ENCODE results near the gene KSR1.
"Not testable (repeated sequence)": the region's sequence is repeated elsewhere in the genome, so short reads cannot be mapped to it uniquely, and the experiment has no call there.

The KSR1 gene

DNA sequence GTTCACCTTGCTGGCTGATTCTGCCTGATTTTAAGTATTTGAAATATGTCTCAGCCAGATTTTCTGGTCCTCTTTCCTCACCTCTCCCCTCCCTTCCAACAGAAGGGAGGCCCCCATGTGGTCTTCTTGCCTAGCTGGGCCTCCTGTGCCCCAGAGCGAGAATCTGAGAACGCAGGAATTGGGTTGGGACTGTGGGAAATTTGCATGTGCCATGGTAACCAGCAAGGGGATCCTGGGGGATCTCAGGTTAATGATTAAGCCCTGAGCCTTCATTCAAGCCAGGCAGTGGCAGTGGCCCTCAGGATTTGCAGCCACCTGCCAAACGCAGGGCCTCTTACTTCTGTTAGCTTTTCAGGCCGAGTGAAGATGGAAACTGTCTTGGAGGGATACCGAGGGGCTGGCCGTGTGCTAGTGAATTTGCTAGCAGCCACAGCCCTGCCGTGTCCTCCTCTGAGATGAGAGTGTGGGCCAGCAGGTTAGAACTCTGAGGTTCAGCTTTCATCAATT is 40.2 kb downstream of the KSR1 start:
- no peak for DNase-seq

DNA sequence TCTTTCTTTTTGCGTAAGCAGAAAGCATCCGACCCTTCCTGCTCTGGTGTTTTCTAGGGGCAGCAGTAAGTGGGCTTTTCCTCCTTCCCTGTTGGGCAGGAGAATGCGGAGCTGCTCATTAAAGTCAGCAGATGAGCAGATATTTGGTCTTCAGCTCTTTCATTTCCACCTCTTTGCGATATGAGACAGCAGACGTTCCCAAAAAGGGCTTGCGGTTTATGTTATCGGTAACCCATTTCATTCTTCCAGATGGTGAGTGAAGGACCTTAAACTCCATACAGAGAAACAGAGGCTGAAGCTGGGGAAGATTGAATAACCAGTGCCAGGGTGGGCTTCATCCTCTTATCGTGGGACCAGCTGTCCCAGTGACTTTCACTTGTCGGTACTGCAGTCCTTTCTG is 40.7 kb downstream of the KSR1 start:
- DNase-seq = no peak

DNA sequence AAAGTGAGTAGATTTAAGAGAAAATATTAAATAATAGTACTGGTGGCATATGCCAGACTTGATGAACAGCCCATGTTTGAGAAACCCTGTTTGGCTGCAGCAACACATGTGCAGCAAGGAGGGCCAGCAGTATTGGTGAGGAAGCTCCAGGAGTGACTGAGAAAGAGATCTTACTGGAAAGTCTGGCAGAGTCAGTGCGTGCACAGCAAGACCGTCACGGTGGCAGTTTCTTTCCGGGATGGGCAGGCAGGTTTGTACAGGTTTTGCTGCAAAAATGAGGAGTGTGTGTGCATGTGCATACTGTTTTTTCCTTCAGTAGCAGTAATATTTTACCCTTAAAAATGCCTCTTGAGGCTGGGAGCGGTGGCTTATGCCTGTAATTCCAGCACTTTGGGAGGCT is 41.4 kb downstream of the KSR1 start:
- DNase-seq = no peak

DNA sequence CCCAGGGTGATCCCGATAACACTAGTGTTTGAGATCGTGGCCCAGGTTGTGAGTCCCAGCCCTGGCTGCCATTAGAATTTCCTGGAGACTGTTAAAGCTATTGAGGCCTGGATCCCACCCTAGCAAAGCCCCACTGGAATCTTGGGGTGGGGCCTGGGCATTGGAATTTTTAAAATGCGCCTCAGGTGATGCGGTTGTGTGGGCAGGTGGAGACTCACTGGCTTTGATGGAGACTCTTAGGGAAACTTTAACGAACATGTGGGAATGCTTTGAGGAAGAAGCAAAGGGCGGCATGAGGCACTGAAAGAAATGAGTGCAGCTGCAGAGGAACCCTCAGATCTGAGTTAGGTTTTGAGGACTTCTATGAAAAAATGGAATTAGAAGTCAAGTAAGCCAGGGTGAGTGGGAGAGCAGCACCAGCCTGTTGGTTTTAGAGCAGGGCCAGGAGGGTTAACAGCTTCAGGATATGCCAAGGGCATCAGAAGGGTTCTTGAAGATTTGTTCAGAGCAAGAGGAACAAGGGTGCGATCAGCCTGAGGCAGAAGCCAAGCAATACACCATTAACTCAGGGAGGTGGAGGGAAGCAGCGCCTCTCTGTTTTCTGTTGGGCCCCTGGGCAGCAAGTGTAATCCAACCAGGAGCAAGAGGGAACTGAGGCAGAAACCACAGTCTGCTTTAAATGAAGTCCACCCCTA is 42.5 kb downstream of the KSR1 start:
- DNase-seq = no peak

DNA sequence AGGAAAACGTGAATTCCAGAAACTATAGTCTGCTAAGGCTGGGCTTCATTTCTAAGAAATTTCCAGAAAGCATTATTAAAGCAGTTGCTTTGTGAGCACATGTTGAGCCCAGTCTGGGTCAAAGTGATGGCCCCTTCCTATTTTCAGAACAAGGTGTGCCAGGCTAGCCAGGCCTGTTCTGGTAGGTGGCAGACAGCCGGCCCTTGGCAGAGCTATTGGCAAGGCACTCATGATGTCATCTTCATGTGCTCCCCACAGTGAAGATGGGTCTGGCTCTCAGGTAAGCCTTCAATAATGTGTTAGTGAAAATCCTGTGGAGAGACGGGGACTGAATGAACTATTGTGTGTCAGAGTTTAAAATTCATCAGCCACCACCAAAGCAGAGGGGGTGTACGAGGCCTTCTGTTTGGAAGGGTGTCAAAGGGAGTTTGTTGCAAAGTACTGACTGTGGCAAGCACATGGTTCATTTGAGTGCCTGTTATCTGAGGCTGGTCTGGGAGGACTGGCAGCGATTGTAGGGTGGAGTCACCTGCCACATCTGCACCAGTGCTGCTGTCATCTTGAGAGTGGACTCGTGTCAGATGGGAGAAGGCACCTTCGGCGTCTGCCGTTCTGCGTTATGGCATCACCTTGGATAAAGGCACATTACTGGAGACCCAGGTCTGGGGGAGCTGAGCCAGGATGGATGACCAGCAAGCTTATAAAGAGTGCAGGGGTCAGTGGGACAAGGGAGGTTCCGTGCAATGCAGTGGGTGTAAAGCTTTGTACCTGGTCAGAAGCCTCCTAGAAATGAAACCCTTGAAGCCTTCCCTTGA is 43.4 kb downstream of the KSR1 start:
- no peak for DNase-seq

DNA sequence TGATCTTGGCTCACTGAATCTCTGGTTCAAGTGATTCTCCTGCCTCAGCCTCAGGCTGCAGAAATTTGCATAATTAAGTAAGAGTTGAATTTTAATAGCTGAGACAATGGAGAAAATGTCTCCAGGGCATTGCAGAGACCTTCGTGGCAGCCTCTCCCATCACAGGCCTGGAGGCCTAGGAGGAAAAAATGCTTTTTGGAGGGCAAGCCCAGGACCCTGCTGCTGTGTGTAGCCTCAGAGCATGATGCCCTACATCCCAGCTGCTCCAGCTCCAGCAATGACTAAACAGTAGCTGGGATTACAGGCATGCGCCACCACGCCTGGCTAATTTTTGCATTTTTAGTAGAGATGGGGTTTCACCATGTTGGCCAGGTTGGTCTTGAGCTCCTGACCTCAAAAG is 45.1 kb downstream of the KSR1 start:
- DNase-seq = not testable (repeated sequence)

DNA sequence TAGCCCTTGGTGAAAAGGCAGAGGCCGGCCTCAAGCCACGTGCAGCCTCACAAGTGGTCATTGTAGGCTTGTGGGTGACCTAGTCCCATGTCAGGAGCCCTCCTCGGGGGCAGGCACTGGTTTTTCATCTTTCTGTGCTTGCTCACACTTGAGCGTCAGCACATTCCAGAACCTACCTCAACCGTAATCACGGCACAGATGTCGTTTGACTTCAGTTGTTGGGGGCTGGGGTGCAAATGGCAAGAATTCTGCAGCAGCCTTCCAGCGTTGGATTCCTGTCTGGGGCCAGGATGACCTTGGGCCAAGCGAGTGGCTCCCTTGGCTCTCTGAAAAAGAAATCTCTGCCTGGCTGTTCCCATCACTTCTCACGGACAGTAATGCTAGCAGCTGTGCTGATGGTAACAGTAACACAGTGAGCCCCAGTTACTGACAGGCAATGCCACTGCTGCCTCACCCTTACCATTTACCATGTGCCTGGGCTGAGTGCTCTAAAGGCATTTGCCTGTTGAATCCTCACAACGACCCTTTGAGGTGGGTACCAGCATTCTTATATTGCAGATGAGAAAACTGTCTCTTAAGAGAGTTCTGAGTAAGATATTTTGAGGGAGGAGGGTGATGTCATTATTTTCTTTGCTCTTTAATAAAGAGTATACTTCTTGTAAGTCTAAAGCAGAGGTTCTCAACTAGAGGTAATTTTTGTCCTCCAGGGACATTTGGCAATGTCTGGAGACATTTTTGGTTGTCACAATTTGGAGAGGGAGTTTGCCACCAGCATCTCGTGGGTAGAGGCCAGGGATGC is 46.5 kb downstream of the KSR1 start:
- DNase-seq = no peak

DNA sequence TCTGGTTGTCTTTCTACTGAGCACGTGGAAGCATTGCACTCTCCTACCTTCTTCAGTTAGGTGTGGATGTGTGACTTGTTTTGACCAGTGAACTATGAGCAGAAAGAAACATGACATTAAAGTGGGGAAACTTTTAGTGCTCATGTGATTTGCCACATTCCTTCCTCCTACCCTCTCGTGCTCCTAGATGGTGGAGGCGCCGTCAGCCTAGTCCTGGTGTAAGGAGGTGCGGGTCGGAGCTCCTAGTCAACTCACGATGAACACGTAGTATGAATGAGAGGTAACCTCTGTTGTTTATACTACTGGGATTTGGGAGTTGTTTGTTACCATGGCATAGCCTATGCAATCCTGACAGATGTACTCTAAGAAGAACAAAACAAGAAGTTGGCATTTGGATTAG is 47.4 kb downstream of the KSR1 start:
- no peak for DNase-seq

DNA sequence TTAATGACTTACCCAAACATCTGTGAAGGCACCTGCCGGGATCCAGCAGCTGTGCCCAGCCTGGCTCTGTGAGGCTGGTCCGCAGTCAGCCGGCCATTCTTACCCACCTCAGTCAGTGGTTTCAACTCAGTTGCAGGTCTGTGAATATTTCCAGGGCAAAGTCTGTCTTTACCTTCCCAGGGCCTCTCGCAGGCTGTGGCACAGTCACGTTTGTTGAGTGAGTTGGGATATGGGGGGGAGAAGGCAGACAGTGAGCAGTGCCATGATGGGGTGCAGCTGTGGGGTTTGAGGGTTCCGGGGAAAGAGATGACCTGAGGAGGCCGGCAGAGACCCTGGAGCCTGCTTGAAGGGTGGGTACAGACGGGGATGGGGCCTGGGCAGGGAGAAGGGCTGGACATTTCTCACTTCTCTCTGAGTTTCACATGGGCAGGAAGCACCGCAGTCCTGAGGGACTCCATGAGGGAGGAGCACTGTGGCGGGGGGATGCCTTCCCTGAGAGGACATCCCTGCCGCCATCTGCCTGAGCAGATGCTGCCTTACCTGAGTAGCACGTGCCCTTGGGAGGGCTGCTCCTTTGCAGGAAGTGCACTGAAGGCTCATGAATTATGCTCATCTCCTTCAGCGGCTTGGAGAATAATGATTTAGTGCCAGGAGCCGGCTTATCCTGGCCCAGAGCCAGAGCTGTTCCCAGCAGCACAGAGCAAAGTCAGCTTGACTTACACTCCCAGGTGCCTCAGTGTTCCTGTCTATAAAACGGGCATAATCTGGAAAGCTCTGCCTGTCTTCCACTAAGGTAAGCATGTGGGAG is 48.1 kb downstream of the KSR1 start:
- no peak for DNase-seq

DNA sequence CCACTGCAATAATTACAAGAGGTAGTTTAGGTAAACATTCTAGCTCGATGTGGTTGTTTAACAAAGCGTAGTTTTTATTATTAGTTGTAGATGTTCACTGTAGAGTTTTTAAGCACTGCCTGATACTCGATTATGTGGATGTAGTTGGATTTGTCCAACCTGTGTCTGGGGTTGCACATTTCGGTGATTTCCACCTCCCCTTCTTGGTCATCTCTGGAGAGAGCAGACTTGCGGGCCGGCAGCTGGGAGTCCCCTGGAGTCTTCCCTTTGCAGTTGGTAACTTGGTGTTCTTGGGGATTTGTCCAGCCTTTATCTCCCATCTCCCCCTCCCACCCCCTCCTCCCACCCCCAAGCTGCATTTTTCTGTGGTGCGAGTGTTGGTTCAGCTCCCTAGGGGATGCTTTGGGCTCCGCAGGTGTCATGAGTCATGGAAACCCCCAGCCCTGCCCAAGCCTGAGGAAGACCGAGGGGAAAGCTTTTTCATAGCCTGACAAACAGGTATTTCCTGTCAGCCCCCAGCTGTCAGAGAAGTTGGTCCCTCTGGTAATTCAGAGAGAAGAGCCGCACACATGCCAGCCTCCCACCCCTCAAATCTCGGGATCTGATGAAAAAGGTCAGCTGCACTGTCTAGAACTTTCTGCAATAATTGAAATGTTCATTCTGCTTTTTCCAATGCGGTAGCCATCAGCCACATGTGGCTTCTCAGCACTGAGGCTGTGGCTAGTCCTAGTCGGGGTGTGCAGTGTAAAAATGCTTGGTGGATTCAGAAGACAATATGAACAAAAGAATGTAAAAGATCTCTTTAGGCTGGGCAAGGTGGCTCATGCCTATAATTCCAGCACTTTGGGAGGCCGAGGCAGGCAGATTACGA is 50.3 kb downstream of the KSR1 start:
- no peak for DNase-seq

DNA sequence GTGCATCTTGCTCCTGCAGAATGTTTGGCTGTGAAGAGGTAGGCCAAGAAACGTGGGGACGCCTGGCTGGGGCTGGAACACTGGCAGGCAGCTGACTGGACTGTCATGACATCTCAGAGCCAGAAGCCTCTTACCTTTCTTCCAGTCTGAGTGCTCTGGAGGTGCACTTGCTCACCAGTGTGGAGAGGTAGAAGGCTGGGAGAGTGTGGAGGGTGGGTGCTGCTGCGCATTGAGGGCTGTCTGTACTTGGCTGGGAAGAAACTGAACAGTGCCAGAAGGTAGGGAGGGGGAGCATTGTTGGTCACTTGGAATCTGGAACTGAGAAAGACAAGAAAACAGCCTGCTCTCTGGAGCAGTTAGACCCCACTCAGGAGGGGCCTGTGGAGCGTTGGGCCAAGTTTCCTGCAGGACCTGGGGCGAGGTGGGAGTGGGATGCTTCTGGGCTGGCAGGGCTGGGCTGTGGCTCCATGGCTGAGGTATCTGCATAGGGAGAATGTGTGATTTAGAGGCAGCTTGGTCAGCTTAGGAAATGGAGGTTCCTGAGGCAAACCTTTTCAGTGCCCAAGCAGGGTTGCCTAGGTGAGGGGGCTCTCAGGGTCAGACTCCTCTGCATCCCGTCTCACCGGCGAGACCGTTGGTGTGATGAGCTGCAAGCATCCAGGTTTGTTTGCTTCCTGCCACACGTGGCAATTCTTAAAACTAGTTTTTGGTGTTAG is 55.1 kb downstream of the KSR1 start:
- DNase-seq = no peak

DNA sequence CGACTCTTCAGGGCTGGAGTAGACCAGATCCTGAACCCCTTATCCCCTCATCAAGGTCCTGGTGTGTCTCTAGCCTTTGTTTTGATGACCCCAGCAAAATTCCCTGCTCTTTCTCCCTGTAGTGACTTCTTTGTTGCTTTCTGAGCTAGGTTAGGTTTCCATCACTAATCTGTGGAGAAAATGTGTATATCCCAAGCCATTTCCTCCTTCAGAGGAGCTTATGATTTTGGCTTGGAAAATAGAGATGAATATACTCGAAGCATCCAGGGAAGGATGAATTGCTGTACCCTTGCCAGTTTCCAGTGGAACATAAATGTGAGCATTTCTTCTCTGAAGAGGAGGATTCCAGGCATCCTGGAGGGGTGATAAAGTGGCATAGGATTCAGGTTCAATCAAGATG is 55.8 kb downstream of the KSR1 start:
- no peak for DNase-seq

DNA sequence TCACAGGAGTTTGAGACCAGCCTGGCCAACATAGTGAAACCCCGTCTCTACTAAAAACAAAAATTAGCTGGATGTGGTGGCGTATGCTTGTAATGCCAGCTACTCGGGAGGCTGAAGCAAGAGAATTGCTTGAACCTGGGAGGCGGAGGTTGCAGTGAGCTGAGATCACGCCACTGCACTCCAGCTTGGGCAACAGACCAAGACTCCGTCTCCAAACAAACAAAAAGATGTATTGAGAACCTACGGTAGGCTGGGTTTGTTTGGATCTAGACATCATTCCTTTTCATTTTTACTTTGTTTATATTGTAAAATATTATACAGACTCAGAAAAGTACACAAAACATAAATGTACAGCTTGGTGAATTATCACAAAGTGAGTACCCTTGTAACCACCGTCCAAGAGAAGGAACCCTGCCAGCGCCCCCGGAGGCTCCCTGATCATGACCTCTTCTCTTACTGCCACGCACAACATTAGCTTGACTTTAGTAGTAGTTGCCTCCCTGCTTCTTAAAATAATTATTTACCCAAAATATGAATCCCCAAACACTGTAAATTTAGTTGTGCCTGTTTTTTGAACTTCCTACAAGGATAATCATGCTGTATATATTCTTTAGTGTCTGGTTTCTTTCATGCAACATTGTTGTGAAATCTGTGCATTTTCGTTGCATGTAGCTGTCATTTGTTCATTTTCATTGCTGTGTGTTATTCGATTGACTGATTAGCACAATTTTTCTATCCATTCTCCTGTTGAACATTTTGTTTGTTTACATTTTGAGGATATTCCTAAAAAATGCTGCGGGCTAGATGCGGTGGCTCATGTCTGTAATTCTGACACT is 56.5 kb downstream of the KSR1 start:
- no peak for DNase-seq

DNA sequence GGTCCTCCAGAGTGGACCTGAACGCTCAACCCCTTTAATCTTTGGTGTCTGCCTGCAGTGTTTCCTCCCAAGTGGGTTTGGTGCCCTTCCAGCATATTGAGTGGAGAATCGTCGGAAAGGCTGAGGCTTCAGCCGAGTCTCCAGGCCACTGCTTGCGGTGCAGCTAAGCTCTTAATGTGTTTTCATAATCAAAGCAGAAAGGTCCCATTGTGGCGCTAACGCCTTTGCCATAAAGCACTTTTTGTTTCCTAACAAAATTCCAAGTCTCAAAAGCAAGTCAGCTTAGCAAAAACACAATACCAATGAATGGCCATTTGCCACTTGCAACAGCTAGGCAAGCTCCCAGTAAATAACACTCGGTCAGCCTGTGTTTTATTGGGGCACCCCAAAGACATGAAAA is 57.6 kb downstream of the KSR1 start:
- no peak for DNase-seq

DNA sequence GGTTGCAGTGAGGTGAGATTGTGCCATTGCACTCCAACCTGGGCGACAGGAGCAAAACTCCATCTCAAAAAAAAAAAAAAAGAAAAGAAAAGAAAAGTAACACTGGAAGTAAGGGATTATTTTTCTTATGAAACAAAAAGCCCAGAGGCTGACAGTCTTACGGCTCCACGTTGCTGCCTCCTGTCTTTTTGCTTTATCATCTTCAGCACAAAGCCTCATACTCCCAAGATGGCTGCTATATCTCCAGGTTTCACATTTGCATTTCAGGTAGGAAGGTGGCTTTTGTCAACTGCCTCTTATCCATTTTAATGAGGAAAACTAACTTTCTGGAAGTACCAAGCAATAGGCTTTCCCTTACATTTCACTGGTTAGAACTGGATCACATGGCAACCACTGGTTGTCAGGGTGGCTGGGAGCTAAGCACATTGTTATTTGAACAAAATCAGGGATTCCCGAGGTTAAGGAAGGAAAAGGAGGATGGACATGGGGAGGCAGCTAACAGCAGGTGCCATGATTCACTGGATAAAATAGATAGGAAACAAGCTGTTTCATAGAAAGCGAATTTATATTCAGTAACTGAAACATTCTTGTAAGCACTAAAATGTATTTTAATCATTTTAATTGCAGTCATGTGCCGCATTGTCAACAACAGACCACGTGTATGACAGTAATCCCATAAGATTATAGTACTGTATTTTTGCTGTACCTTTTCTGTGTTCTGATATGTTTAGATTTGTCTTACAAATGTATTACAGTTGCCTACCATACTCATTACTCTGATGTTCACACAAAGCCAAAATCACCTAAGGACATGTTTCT is 58.6 kb downstream of the KSR1 start:
- DNase-seq = no peak

DNA sequence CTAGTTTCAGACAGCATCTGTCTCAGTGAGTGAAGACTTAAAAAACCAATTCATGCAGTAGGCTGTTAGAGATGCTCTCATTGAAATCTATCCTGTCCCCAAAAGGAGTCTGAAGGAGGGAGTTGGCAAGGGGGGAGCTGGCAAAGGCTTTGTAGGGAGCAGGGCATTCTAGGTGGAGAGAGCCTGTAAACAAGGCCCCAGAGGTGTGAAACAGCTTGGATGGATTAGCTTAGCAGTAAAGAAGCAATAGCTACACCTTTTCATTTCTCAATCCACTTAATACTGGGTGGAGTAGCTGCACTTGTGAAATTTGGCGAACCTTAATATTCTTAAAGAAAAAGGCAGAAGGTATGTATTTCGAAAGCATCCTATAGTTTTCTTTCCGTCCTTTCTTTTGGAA is 61.8 kb downstream of the KSR1 start:
- DNase-seq = no peak

DNA sequence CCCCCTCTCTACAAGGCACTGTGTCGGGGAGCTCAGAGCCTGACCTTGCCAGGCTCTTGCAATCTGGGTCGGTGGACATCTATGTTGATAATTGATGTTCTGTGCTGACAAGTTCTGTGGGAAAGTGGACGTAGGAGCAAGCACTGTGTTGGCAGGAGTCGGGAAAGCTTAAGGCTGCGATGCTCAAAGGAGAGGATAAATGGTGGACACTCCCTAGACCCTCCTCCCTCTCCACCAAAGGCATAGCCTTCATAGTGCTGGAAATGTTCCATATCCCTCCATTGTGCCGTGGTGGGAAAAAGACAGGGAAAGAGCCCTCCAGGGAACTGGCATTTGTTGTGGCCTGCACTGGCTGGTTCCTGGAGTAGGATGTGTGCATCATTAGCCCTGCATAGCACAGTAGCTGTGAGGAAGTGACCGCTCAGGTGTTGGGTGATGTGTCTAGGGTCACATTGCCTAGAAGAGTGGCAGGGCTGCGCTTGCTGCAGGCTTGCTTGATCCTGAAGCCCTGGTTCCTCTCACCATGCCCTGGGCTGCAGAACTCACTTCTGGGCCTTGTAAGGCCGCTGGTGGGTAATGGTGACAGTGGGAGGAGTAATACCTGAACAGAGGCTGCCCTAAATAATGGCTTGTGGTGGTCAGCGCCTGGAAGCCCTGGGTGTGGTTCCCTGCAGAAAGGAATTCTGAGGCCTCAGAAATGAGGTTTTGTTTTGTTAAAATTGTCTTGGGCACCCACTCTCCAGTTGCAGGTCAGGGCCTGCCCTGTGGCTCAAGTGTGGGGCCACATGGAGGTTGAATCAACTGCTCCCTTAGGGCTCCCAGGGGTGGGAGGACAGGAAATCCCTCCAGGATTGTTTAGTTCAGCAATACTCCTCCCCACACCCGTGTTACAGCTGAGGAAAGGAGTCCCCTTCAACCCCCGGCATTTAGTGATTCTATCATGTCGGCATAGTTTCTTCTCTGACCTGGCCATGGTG is 62.6 kb downstream of the KSR1 start:
- DNase-seq = no peak

DNA sequence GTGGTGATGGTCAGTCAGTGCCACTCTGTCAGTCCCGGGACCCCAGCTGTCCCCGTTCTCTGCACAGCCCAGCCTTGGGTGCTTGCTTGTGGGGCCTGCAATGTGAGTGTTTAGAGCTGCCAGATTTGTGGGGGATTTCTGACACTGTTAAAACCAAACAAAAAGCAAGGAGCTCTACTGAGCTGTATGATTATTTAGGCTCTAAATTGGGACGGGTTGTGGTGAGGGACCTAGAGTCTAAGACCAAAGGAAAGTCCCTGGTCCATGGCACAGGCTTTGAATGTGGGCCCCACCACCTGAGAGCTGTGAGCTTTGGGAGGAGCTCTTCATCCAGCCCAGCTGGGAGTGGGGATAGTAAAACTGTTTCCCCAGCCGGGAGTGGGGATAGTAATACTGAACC is 63.3 kb downstream of the KSR1 start:
- DNase-seq = no peak
